Measurements from ENCODE around the gene CD2BP2.

- no peak for TF ChIP-seq CTCF (IDR thresholded peaks at IDR 0.05; ENCODE audit: insufficient read depth, low read length, poor library complexity, severe bottlenecking)
- no peak for TF ChIP-seq EZH2phosphoT487 (conservative IDR thresholded peaks at IDR 0.05; ENCODE audit: low read length)
Observed at GRCh38 chr16:30375864-30376263, 20.8 kb upstream of the CD2BP2 start.

All from SU-DHL-6 (cell line).